GM18517 (cell line): Measurements from ENCODE around the gene RPS27.
"Not testable (repeated sequence)": the region's sequence is repeated elsewhere in the genome, so short reads cannot be mapped to it uniquely, and the experiment has no call there.

Experiments
- ATAC-seq: cut with Tn5 transposase; IDR thresholded peaks from one replicate; pipeline ENCODE4 v1.9.1; 2021; ENCODE audit warnings: mild to moderate bottlenecking, moderate library complexity; ENCODE audit not compliant: unreplicated experiment

RPS27 gene

DNA sequence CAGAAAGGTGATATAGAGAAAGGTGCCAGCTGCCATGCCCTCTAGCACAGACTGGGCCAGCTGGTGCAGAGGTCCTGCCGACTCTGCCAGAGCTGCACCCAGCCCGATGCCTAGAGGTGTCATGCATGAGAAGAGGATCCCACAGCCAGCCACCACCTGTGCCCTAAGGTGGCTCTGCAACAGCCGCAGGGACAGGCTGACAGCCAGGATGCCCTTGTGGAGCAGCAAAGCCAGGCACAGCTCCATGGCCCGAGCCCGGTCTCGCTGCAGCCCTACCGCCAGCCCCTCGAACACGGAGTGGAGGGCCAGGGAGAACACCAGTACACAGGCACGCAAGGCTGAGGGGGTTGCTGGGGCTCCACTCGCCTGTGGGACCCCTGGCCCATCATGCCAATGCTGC is 30.4 kb upstream of the RPS27 start:
- ATAC-seq, result no peak

DNA sequence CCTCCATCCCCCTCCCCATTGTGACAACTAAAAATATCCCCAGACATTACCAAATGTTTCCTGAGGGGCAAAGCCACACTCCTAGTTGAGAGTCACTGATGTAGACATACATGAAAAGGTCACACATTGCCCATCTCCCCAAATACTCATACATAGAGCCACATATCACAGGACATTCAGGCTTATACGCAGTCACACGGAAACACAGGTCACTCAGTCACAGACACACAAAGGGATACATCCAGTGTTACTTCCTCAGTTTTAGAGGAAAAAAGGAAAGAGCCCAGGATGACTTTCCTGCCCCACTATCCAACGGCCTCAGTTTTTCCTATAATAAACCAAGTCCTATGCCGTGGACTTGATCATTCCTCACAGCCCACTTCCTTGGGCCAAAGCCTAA is 29.1 kb upstream of the RPS27 start:
- ATAC-seq, result no peak

DNA sequence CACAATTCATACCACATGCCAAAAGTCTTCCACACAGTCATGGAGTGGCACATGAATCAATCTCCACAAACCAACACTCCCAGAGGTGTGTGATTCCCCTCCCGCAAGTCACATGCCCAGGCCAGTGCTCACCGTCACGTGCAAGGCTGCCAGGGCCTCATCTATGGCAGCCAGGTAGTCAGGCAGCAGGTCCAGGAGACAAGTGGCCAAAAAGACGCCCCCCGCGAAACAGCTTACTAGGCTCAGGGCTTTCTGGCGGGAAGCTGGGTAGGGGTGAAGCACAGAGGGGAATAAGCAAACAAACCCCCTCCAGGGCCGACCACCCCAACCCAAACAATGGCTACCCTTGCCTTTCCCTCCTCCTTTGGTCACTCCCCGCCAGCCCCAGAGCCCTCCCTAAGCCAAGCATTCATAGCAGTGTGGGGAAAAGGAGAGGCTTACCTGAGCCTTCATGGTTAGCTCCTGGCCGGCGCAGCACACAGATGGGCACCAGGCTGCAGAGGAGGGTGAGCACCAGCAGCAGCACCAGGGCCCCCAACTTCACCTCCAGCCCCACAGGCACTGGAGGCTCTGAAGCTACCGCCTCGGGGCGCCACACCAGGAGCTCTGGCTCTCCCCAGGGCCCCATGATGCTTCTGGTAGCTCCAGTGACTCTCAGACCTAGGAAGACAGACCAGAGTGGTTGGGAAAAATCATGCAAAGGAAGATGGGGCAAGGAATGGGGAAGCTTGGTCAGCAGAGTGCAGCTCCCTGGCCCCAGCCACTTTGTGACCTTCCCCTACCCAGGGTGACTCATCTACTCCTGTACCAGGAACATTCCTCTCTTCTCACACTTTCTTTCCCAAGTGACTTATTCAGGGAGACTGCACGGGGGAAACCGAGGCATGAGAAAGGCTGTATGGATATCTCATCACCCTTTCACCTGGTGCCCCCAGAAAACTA is 28.2 kb upstream of the RPS27 start:
- ATAC-seq, result no peak

DNA sequence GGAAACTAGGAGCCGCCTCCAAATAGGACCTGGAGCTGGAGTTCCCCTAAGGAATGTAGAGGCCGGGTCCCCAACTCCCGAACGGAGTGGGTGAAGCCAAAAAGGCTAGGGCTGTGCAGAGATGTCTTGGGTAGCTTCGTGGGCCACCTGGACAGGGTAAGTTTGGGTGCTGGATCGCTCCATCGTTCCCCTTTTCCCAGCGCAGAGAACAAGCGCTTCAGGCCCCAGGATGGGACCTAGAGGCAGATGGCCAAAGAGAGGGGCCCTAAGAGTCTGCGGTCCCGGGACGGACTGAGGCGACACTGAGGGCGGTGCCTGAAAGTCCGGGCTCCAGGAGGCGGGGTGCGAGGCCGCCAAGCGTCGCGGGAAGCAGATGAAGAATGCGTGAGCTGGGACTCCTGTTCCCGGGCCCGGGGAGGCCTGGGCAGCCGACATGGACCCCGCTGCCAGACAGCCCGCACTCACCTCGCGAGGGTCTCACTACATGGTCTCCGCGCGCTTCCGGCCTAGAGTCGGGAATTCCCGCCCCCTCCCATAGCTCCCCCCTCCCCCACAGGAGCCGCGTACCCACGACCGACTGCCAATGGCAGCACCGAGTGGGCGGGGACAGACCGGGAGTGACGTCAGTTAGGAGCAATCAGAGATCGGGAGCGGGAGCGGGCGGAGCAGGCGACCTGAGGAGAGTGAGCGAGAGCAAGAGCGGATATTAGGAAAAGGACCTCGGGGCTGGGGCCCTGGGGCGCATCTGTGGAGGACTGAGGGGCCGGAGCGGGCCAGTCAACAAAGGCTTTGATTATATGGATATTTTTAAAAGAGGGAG is 27.3 kb upstream of the RPS27 start, which contains the start of gene SLC39A1:
Gene SLC39A1 (minus strand): TSS at position 508 of the 820 bp plus-strand sequence. CDS start 822 bp downstream, outside the sequence.
- peak; percentile 43 for ATAC-seq

DNA sequence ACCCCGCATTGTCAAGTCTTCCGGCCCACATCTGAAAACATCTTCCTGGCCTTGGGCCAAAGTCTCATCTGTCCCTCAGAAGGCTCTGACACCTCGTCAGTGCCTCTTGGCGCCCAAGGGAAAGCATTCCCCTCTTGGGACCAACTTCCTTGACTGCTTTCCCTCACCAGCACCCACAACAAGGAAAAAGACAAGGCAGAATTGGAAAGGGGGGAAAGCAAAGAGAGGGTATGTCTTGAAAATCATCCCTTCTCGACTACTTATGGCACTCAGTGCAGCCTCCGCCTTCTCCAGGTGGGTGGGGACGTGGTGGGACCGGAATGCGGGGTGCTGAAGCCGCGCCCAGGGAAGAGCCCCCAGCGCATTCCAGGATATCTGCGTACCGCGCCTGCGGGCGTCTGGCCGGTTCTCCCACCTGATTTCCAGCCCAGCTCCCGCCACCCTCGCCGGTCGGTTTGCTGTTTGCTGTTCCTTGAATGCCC is 26.7 kb upstream of the RPS27 start:
- peak; percentile 8 for ATAC-seq

DNA sequence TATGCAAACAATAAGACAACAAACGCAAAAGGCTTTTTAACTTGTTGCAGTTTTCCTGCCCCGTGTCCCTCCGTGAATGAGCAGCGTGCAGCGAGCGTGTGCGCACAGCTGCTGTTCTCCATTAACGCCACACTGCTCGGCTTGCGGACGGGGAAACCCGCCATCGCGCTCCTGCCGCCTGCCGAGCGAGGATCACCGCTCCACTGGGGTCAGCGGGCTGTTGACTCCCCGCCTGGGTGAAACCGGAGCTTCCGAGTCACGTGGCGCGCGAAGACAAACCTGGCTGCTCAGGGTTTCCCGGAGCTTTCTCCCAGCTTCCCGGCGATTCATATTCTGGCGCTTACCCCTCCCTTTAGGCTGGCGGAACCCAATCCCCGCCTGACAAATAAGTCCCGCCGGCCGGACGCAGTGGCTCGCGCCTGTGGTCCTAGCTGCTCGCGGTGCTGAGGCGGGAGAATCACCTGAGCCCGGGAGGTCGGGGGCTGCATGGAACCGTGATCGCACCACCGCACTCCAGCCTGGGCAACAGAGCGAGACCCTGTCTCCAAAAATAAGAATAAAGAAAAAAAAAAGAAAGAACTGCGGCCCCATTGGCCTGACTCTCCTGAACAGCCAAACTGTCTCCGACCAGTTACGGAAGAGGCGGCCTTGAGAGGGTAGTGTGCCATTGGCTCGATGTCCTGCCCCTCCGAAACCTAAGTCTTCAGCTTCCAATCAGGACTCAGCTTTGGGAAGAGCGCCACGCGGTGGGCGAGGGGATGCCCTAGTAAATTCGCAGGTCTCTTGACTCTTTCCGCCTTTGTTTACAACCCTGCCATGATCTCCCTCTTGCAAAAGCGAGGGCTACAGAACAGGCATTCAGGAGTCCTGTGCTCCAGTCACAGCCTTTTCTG is 23.2 kb upstream of the RPS27 start, which contains the start of gene CREB3L4:
Gene CREB3L4 (plus strand): TSS at position 796 of the 893 bp plus-strand sequence. CDS start 624 bp downstream, outside the sequence.
- ATAC-seq, result peak; percentile 82

DNA sequence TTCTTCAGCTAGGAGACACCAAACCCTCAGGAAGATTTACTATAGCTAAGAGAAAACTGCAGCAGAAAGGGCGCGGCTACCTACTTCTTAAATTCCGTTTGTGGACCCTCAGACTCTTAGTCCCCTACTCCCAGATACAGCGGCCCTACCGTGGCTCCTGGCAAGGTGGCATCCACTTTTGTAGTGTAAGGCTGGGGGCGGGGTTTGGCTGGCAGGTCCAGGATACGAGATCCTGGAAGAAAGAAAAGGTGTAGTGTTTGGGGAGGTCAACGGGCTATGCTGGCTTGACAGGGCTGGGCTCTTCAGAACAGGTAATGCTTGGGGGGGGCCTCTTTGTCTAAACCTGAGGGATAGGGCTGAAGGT is 22.6 kb upstream of the RPS27 start:
- ATAC-seq, result no peak

DNA sequence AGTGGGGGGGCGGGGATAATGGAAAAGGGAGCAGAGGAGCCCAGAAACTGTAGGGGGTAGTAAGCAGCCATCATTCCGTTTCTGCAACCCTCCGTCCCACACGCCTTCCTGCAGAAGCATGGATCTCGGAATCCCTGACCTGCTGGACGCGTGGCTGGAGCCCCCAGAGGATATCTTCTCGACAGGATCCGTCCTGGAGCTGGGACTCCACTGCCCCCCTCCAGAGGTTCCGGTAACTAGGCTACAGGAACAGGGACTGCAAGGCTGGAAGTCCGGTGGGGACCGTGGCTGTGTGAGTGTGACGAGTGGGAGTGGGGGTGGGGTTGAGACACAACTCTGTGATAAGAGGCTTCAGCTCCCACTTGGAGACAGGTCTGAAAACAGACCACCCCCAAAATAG is 22.2 kb upstream of the RPS27 start:
- ATAC-seq, result no peak

DNA sequence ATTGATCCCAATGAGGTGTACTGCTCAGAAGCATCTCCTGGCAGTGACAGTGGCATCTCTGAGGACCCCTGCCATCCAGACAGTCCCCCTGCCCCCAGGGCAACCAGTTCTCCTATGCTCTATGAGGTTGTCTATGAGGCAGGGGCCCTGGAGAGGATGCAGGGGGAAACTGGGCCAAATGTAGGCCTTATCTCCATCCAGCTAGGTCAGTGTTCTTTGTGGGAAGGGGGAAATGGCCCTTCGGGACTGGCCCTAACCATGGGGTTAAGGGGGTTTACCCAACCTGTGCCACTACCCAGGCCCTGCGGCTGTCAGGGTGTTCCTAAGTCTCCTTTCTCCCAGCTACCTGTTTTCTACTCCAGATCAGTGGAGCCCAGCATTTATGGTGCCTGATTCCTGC is 21.6 kb upstream of the RPS27 start:
- no peak for ATAC-seq

DNA sequence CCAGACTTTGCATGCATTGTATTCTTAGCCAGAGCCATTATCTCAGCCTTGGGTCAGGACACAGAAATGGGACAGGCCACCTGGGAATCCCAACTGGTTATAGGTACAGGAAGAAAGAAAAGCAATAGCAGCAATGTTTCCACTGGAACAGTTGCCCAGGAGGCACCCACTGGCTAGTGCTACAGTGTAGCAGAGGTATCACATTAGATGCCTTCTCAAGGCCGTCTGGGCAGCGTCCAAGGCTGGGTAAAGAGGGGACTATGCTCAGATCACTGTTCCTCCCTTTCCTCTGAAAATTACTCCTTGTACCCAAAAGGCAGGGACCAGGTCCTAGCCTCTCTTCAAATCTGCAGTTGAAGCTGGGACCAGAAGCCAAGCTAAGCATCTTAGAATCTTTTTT is 20.2 kb upstream of the RPS27 start:
- ATAC-seq, result no peak

DNA sequence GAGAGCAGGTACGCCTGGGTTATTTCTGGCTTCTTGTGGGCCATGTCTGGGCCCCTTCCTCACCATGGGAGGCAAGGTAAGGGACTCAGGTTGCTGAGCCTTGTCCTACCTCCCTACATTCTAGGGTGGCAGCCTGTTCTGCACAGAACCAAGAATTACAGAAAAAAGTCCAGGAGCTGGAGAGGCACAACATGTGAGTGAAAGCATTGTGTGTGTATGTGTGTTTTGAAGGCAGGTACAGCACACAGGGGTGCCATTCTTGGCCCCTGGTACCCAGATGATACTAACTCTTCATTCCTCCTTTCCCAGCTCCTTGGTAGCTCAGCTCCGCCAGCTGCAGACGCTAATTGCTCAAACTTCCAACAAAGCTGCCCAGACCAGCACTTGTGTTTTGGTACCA is 17.5 kb upstream of the RPS27 start:
- ATAC-seq, result no peak

DNA sequence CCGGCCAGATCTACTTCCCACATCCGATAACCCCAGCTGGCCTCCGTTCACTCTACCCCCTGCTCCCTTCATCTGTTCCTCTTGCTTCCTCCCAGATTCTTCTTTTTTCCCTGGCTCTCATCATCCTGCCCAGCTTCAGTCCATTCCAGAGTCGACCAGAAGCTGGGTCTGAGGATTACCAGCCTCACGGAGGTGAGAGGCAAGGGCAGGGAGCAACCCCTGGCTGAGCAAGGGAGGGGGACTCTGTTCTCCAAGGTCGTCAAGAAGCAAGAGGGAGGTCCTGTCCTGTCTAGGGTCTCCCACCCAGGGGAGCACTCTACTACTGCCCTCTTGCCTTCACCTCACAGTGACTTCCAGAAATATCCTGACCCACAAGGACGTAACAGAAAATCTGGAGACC is 17.0 kb upstream of the RPS27 start:
- no peak for ATAC-seq

DNA sequence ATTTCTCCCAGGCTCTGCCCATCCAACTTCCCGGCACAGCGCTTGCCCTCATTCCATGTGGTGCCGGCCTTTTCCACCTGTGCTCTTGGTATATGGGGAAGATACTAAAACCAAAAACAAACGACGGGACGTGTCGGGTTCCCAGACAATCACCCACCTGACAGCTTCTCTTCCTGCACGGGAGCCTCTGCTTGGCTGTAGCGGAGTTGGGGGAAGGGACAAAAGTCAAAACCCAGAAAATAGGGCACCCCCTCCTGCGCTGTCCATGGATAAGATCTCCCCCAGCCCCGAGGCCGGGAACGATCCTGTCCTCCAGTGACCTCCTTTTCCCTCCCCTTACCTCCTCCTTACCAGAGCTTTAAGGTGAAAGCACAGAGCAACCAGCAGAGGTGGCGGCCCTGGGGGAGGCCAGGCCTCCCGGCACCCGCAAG is 13.7 kb upstream of the RPS27 start:
- no peak for ATAC-seq

DNA sequence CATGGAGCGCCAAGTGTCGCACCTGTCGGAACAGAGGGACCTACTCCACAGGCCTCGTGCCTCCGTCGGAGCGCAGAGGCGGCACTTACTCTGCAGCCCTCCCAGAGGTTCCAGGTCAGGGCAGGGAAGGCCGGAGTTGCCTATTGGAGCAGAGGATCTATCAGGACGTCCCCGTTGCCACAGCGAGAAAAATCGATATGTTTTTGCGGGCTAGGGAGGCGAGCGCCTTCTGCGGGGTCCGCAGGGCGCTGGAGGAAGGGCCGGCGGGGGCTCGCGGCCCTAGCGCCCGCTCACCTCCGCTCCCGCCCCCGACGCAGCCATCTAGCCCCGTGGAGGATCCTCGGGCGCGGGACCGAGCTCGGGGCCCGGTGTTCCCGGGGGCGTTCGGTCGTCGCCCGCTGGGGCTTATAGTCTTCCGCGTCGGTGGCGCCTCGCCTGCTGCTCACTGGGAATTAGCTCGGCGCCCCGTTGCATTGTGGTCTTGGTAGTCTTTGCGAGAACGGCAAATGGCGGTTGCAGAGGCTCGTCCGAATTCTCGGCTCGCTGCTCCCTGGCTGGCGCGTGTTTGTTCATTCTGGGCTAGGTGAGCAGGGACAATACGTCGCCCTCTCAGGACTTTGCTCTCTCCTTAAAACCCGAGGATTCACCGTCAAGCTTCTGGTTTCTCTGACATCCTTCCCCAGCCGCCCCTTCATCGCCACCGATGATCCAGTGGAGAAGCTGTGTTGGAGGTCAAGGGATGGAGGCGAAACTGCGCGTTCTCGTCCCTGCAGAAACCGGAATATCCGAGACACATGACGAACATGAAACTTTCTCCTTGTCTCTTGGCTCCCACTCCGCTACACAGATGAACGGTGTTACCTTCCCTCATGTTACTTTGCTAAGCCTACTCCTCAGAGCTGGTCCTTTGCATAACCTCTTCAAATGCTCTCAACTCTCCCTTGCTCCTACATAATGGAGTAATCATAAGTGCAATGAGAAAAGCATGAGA is 13.0 kb upstream of the RPS27 start, which contains the start of gene JTB:
Gene JTB (minus strand): TSS at position 425 of the 991 bp plus-strand sequence. CDS start 422 bp downstream, at position 3.
- ATAC-seq, result peak; percentile 64

DNA sequence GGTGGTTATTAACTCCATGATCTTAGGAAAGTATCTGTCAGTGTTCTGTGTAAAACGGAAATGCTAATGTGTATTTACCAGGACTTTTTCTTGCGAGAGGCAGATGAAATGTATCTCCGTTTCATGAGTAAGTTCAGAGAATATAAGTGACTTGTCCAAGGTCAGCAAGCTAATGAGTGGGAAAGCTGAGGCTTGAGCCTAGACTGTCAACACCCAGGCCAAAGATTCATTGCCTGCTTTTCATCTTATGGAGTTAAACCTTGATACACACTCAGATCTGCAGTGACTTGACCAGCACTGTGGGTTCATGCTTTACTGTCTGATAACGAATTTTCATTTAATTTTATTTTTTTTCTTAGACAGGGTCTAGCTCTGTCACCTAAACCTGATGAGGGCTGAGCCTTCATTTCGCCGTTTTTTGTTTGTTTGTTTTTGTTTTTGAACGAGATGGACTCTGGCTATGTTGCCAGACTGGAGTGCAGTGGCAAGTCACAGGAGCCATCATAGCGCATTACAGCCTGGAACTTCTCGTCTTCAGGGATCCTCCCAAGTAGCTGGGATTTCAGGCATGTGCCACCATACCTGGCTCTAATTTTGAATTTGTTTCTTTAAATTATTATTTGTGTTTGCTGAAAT is 12.2 kb upstream of the RPS27 start:
- ATAC-seq, result no peak

DNA sequence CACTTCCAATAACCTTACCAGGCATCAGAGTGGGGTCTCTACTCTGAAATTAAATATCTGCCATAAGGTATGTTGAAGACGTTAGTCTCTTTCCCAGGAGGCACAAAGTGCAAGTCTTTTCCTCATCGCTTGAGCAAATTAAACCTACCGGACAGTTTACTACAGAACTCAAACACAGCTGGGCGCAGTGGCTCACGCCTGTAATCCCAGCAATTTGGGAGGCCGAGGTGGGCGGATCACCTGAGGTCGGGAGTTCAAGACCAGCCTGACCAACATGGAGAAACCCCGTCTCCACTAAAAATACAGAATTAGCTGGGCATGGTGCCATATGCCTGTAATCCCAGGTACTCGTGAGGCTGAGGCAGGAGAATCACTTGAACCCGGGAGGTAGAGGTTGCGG is 11.5 kb upstream of the RPS27 start:
- not testable (repeated sequence) for ATAC-seq

DNA sequence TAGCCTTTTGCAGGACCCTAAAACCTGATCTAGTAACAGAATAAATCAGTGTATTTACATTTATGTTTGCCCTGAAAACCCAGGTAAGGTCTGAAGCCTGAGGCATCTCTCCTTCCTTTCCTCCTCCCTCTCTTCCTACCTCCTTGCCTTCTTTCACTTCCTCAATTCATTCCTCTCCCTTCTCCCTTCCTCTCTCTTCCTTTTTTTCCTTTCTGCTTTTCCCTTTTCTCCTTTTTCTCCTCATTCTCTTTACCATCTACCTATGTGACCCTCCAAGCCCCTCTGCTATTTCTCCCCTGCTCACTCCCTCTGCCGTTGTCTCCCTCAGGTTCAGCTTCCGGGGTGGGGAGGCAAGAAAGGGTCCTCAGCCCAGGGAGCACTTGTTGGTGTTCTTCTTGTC is 8.8 kb upstream of the RPS27 start:
- ATAC-seq, result not testable (repeated sequence)

DNA sequence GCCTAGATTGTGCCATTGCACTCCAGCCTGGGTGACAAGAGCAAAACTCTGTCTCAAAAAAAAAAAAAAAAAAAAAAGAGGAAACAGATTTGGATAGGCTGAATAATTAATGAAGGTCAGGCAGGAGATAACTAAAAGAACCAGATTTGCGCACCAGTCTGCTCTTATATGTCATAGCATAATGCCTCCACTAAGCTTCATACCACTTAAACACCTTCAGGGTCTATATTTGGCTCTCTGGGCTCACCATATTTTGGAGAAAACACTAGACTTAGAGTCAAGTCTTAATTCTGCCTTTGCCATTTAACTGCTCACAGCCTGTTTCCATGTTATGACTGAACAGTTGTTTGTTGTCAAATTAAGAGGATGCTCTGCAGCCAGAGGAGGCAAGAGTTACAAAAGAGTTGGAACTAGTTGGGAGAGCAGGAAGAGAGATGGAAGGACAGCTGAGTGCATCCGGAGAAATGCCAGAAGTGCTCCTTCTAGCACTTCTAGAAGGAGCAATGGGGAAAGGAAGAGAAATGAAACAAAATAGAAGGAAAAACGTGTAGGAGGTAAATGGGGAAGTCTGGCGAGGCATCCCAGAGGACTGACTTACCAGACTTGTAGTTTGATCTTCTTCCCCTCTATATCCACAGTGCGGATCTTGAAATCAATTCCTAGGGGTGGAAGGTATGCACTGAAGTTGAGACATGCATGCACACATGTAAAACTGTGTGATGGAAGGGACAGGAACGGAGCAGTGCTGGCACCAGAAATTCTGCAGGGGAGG is 6.3 kb upstream of the RPS27 start:
- no peak for ATAC-seq
